Measurements from ENCODE around the gene PPP1R3F. TPM values are rescaled to one million over a fixed set of nuclear protein-coding genes. Genes with fewer than 3 reads are reported as not detected.

The PPP1R3F gene
- total and polyA plus RNA-seq, 9 of the 15 experiments (the other 6 are each of a cell fraction or from before 2014, with no cell fraction given): 0.03 to 0.91 (median 0.43) TPM; not detected in 1

DNA sequence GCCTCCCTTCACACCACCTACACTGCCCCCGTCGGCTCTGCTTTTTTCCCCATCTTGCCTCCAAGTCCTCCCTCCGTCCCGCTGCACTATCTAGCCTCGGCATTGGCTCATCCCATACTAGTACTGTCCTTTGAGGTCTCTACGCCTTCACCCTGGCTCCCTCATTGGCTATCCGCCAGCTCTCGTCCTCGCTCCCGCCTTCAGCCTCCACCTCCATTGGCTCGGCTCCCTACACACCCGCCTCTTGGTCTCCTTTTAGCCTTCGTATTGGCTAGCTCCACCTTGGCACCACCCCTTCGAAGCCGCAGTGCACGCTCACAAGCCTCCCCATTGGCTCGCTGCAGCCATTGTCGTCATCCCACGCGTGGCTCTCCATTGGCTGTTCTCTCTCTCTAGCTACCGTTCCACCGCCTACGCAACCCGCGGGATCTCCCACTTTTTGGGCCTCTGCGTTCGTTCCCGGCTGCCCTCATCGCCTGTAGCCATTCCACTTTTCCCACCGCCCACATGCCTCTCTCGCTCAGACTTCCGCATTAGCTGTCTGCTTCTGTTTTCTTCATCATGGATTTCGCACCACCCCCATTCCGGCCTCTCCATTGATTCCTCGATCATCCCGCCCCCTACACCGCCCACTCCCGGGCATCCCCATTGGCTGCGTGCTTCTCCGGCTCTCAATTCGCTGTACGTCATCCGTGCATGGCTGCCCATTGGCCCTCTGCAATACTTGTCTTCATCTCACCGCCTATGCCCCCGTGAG, 405 bp upstream of the PPP1R3F start (continued):
- TF ChIP-seq, protein P1, sequence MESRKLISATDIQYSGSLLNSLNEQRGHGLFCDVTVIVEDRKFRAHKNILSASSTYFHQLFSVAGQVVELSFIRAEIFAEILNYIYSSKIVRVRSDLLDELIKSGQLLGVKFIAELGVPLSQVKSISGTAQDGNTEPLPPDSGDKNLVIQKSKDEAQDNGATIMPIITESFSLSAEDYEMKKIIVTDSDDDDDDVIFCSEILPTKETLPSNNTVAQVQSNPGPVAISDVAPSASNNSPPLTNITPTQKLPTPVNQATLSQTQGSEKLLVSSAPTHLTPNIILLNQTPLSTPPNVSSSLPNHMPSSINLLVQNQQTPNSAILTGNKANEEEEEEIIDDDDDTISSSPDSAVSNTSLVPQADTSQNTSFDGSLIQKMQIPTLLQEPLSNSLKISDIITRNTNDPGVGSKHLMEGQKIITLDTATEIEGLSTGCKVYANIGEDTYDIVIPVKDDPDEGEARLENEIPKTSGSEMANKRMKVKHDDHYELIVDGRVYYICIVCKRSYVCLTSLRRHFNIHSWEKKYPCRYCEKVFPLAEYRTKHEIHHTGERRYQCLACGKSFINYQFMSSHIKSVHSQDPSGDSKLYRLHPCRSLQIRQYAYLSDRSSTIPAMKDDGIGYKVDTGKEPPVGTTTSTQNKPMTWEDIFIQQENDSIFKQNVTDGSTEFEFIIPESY (CRISPR knock-in tag; IDR thresholded peaks at IDR 0.05): no peak
- TF ChIP-seq, protein P2, sequence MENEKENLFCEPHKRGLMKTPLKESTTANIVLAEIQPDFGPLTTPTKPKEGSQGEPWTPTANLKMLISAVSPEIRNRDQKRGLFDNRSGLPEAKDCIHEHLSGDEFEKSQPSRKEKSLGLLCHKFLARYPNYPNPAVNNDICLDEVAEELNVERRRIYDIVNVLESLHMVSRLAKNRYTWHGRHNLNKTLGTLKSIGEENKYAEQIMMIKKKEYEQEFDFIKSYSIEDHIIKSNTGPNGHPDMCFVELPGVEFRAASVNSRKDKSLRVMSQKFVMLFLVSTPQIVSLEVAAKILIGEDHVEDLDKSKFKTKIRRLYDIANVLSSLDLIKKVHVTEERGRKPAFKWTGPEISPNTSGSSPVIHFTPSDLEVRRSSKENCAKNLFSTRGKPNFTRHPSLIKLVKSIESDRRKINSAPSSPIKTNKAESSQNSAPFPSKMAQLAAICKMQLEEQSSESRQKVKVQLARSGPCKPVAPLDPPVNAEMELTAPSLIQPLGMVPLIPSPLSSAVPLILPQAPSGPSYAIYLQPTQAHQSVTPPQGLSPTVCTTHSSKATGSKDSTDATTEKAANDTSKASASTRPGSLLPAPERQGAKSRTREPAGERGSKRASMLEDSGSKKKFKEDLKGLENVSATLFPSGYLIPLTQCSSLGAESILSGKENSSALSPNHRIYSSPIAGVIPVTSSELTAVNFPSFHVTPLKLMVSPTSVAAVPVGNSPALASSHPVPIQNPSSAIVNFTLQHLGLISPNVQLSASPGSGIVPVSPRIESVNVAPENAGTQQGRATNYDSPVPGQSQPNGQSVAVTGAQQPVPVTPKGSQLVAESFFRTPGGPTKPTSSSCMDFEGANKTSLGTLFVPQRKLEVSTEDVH (IDR thresholded peaks at IDR 0.05; ENCODE audit: low read depth, partially characterized antibody): peak; percentile 62
- no peak for TF ChIP-seq RBFOX2 (IDR thresholded peaks at IDR 0.05; ENCODE audit: low read depth, low read length)
- TF ChIP-seq ZNF24 (IDR thresholded peaks at IDR 0.05): no peak
- TF ChIP-seq PHF20 (IDR thresholded peaks at IDR 0.05; ENCODE audit: partially characterized antibody): no peak
- no peak for TF ChIP-seq JUNB (CRISPR knock-in tag; conservative IDR thresholded peaks at IDR 0.05)
- TF ChIP-seq, protein P3, sequence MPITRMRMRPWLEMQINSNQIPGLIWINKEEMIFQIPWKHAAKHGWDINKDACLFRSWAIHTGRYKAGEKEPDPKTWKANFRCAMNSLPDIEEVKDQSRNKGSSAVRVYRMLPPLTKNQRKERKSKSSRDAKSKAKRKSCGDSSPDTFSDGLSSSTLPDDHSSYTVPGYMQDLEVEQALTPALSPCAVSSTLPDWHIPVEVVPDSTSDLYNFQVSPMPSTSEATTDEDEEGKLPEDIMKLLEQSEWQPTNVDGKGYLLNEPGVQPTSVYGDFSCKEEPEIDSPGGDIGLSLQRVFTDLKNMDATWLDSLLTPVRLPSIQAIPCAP (CRISPR knock-in tag; IDR thresholded peaks at IDR 0.05; ENCODE audit: borderline replicate concordance): no peak
- TF ChIP-seq BMI1 (IDR thresholded peaks at IDR 0.05; ENCODE audit: low read length): no peak
- TF ChIP-seq TEAD4 (IDR thresholded peaks at IDR 0.05; ENCODE audit: low read length): no peak
- no peak for TF ChIP-seq TEAD4 (CRISPR knock-in tag; IDR thresholded peaks at IDR 0.05; ENCODE audit: borderline replicate concordance)
- 0 out of 2 replicates have a peak, but pooled peaks have one; percentile 49 for TF ChIP-seq TAF7 (tag; IDR thresholded peaks at IDR 0.05)
- no peak for TF ChIP-seq TBL1XR1 (IDR thresholded peaks at IDR 0.05; ENCODE audit: low read length in 2 of 2)
- no peak for TF ChIP-seq ETV6 (IDR thresholded peaks at IDR 0.05; ENCODE audit: borderline replicate concordance in 1 of 2, low read depth in 2 of 2, low read length in 1 of 2)
- TF ChIP-seq ETV6 (CRISPR knock-in tag; IDR thresholded peaks at IDR 0.05; ENCODE audit: borderline replicate concordance): no peak
- peak; percentile 92 for TF ChIP-seq NFIC (IDR thresholded peaks at IDR 0.05)
- TF ChIP-seq, protein P4, sequence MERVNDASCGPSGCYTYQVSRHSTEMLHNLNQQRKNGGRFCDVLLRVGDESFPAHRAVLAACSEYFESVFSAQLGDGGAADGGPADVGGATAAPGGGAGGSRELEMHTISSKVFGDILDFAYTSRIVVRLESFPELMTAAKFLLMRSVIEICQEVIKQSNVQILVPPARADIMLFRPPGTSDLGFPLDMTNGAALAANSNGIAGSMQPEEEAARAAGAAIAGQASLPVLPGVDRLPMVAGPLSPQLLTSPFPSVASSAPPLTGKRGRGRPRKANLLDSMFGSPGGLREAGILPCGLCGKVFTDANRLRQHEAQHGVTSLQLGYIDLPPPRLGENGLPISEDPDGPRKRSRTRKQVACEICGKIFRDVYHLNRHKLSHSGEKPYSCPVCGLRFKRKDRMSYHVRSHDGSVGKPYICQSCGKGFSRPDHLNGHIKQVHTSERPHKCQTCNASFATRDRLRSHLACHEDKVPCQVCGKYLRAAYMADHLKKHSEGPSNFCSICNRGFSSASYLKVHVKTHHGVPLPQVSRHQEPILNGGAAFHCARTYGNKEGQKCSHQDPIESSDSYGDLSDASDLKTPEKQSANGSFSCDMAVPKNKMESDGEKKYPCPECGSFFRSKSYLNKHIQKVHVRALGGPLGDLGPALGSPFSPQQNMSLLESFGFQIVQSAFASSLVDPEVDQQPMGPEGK (CRISPR knock-in tag; IDR thresholded peaks at IDR 0.05; ENCODE audit: borderline replicate concordance): no peak
- TF ChIP-seq, protein P5, sequence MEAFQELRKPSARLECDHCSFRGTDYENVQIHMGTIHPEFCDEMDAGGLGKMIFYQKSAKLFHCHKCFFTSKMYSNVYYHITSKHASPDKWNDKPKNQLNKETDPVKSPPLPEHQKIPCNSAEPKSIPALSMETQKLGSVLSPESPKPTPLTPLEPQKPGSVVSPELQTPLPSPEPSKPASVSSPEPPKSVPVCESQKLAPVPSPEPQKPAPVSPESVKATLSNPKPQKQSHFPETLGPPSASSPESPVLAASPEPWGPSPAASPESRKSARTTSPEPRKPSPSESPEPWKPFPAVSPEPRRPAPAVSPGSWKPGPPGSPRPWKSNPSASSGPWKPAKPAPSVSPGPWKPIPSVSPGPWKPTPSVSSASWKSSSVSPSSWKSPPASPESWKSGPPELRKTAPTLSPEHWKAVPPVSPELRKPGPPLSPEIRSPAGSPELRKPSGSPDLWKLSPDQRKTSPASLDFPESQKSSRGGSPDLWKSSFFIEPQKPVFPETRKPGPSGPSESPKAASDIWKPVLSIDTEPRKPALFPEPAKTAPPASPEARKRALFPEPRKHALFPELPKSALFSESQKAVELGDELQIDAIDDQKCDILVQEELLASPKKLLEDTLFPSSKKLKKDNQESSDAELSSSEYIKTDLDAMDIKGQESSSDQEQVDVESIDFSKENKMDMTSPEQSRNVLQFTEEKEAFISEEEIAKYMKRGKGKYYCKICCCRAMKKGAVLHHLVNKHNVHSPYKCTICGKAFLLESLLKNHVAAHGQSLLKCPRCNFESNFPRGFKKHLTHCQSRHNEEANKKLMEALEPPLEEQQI (IDR thresholded peaks at IDR 0.05): no peak

All from K562 (cell line).